K562 (cell line): ENCODE measurements around the gene CLCNKA. TPM values are rescaled to one million over a fixed set of nuclear protein-coding genes. Genes with fewer than 3 reads are reported as not detected.

Source experiments
- ATAC-seq: fragments of 200-7000 bp; cut with Tn5 transposase; 3 replicates; pipeline ENCODE4 v1.9.1; 2020; ENCODE audit warnings: moderate library complexity
- BruUV-seq: library from RNA; stranded (reverse); fragments of 400-500 nt; replicated peaks from 2 replicates; lab custom pipeline; 2021; lab: Mats Ljungman, UMichigan
- CTCF ChIA-PET: fragments of 300-600 bp; formaldehyde crosslinking; extraction: SDS; loops from one replicate; lab custom pipeline; 2021; ENCODE audit warnings: low intra/inter-chr PET ratio; lab: Yijun Ruan, JAX
- POLR2A ChIA-PET: fragments of 300-600, 350-650 bp; sonication (Branson Sonifier 250); formaldehyde crosslinking; extraction: SDS; loops from one replicate; lab custom pipeline; 2021; ENCODE audit warnings: antibody characterized with exemption, inconsistent platforms; lab: Yijun Ruan, JAX
- DNase-seq, 4 experiments: peaks; one replicate each; pipeline versions ENCODE4 v3.0.0 to v3.0.0-alpha.2; 2011 to 2018; ENCODE audit warnings: low spot score in 3 of 4, mixed read lengths in 3 of 4; ENCODE audit errors: extremely low read depth in 1 of 4
- FAIRE-seq: peaks from 2 replicates; lab custom pipeline; 2011; peaks lifted over from hg19 to GRCh38; lab: Jason Lieb, UNC
- H2AFZ ChIP-seq: 2 replicates; pipeline ENCODE4 v1.6.0; 2011; ENCODE audit warnings: low read depth, low read length, control low read depth, inconsistent platforms
- H3K27ac ChIP-seq: fragments of 200-600 bp; 3 replicates; pipeline ENCODE4 v1.8.0; 2011; ENCODE audit warnings: low read depth, mild to moderate bottlenecking, control low read depth, inconsistent platforms, low read length, moderate library complexity, mixed read lengths; ENCODE audit errors: extremely low read depth
- H3K27me3 ChIP-seq, 2 experiments: fragments of 300-600 bp in 1 of 2; 2 replicates in 1 of 2; 3 replicates in 1 of 2; pipeline versions ENCODE4 v1.6.0 to v1.8.0; 2011; ENCODE audit warnings: inconsistent platforms in 2 of 2, low read length in 2 of 2, mild to moderate bottlenecking in 1 of 2, mixed read lengths in 1 of 2, moderate library complexity in 1 of 2; ENCODE audit not compliant: control insufficient read depth in 2 of 2, insufficient read depth in 2 of 2
- H3K36me3 ChIP-seq: fragments of 300-600 bp; 3 replicates; pipeline ENCODE4 v1.8.0; 2011; ENCODE audit warnings: mild to moderate bottlenecking, low read length, inconsistent platforms; ENCODE audit not compliant: control insufficient read depth, insufficient read depth
- H3K4me1 ChIP-seq, 2 experiments: fragments of 200-600 bp in 1 of 2; replicated peaks in 1 of 2; 2 replicates in 1 of 2; 3 replicates in 1 of 2; pipeline versions ENCODE4 v1.5.1 to v1.8.0; 2011; ENCODE audit warnings: inconsistent platforms in 2 of 2, low read length in 2 of 2, mild to moderate bottlenecking in 1 of 2, mixed read lengths in 1 of 2, moderate library complexity in 1 of 2; ENCODE audit not compliant: control insufficient read depth in 2 of 2, insufficient read depth in 2 of 2
- H3K4me2 ChIP-seq: 2 replicates; pipeline ENCODE4 v1.6.1; 2011; ENCODE audit warnings: low read length, control low read depth, inconsistent platforms, mixed read lengths; ENCODE audit not compliant: insufficient read depth
- H3K4me3 ChIP-seq: fragments of 200-600 bp; sonication (generic), shearing (Covaris generic); 2 replicates; pipeline ENCODE4 v1.5.1; 2016; ENCODE audit warnings: control low read depth, inconsistent platforms
- H3K79me2 ChIP-seq: fragments of 200-600 bp; 3 replicates; pipeline ENCODE4 v1.8.0; 2011; ENCODE audit warnings: low read length, inconsistent platforms; ENCODE audit not compliant: control insufficient read depth, insufficient read depth
- H3K9ac ChIP-seq, 2 experiments: 2 replicates each; pipeline versions ENCODE4 v1.6.0 to v1.6.1; 2011; ENCODE audit warnings: low read depth in 2 of 2, low read length in 2 of 2, control low read depth in 1 of 2, inconsistent platforms in 1 of 2, mild to moderate bottlenecking in 1 of 2, mixed read lengths in 1 of 2; ENCODE audit not compliant: insufficient read depth in 1 of 2
- H3K9me1 ChIP-seq: one replicate; pipeline ENCODE4 v1.6.0; 2011; ENCODE audit warnings: inconsistent platforms, mild to moderate bottlenecking, low read length, moderate library complexity; ENCODE audit not compliant: control insufficient read depth, insufficient read depth
- H3K9me3 ChIP-seq: replicated peaks from 2 replicates; pipeline ENCODE4 v1.5.1; 2011; ENCODE audit warnings: low read depth, low read length, inconsistent platforms; ENCODE audit not compliant: control insufficient read depth, insufficient read depth
- H4K20me1 ChIP-seq: replicated peaks from 2 replicates; pipeline ENCODE4 v1.6.1; 2011; ENCODE audit warnings: low read length, inconsistent platforms, mixed read lengths; ENCODE audit not compliant: control insufficient read depth, insufficient read depth
- AFF4 ChIP-seq: sonication (generic); formaldehyde crosslinking; IDR thresholded peaks from 2 replicates; pipeline ENCODE4 v1.8.0; 2023; ENCODE audit warnings: mild to moderate bottlenecking, missing genetic modification reagents
- KDM1A ChIP-seq, 2 experiments: fragments of 450-650 bp; IDR thresholded peaks; 2 replicates each; pipeline ENCODE4 v1.6.1; 2016; ENCODE audit warnings: mild to moderate bottlenecking in 2 of 2
- MEF2A ChIP-seq: IDR thresholded peaks from 2 replicates; pipeline ENCODE4 v1.6.1; 2011; ENCODE audit warnings: low read depth, mild to moderate bottlenecking, low read length, moderate library complexity; ENCODE audit not compliant: control insufficient read depth
- NFE2 ChIP-seq: IDR thresholded peaks from 2 replicates; pipeline ENCODE4 v1.6.1; 2014; ENCODE audit warnings: antibody characterized with exemption, low read depth
- NFIC ChIP-seq: fragments of 450-650 bp; IDR thresholded peaks from 2 replicates; pipeline ENCODE4 v1.6.1; 2017; ENCODE audit warnings: mild to moderate bottlenecking, inconsistent platforms
- ZNF311 ChIP-seq: fragments of 250-450 bp; sonication (Bioruptor Pico); IDR thresholded peaks from 2 replicates; pipeline ENCODE4 v1.4.0; 2020; ENCODE audit warnings: mild to moderate bottlenecking, moderate library complexity
- WGBS: fragments of 100-300 bp; shearing (Covaris generic); methylation state at CpG from one replicate; pipeline ENCODE4 v1.1.6; 2016; ENCODE audit warnings: low coverage, mixed read lengths; ENCODE audit not compliant: insufficient coverage; ENCODE audit errors: missing lambda C conversion rate; 5-methylcytosine and 5-hydroxymethylcytosine counted together
- in situ Hi-C: fragments of 300-500 bp; cut with MboI; formaldehyde crosslinking; loops from 4 replicates; pipeline ENCODE4 v1.15.0; 2018; ENCODE audit warnings: inconsistent platforms, mixed read lengths
- intact Hi-C: fragments of 100-400 bp; cut with micrococcal nuclease; formaldehyde crosslinking; loops from 2 replicates; pipeline ENCODE4 v1.14.2; 2022
- polyA plus RNA-seq, 8 experiments: library from polyadenylated mRNA; depleted of rRNA in 4 of 8; stranded (reverse) in 5 of 8; unstranded in 3 of 8; fragments of >200 nt; fragmentation: Nextera tagmentation in 2 of 8; fragmentation: Illumina TruSeq in 1 of 8; extraction: Ambion mirVana in 2 of 8; extraction: Trizol in 1 of 8; gene quantifications; 2 replicates each; pipeline versions ENCODE4 v1.2.1 to v1.2.3, GENCODE V29; 2011 to 2014; ENCODE audit warnings: inconsistent platforms in 1 of 8, missing spikeins in 1 of 8
- total RNA-seq, 7 experiments: library from RNA; depleted of rRNA in 6 of 7; stranded (reverse); fragments of >200 nt in 6 of 7; fragmentation: Illumina TruSeq in 2 of 7; extraction: Trizol in 2 of 7; gene quantifications; 2 replicates each; pipeline versions ENCODE4 v1.2.1 to v1.2.3, GENCODE V29; 2011 to 2021; ENCODE audit warnings: low replicate concordance in 1 of 7
- TF ChIP-seq, protein P1 (sequence below): fragments of 250-450 bp; sonication (Bioruptor Pico); IDR thresholded peaks from 2 replicates; pipeline ENCODE4 v1.5.0; 2020; ENCODE audit warnings: mild to moderate bottlenecking, borderline replicate concordance
- TF ChIP-seq, protein P2 (sequence below): fragments of 450-650 bp; IDR thresholded peaks from 2 replicates; pipeline ENCODE4 v1.6.1; 2017; ENCODE audit warnings: antibody characterized with exemption

CLCNKA gene
- total and polyA plus RNA-seq, 9 of the 15 experiments (the other 6 are each of a cell fraction or from before 2014, with no cell fraction given): 0.03 to 0.37 (median 0.10) TPM; not detected in 3

- peak overlapping the region; percentile 45 for H3K4me3 ChIP-seq
- peak; percentile 94 to 95 (median 94) for DNase-seq
- H4K20me1 ChIP-seq: no peaks in the 10 kb centered on the region
- CTCF ChIA-PET: interaction anchor here (0.6 to 0.8 kb wide), 2 partner anchors 19 to 42 kb away, joined by 3 to 4 read pairs; no protein-coding TSS in a partner anchor
- peak overlapping the region; percentile 76 for H3K4me2 ChIP-seq
- no peaks in the 10 kb centered on the region for H3K36me3 ChIP-seq
- no peaks in the 10 kb centered on the region for H3K79me2 ChIP-seq
- peak overlapping the region; percentile 79 for H3K27ac ChIP-seq
- H3K9me1 ChIP-seq: no peaks in the 10 kb centered on the region
- peaks cover 40 to 67% of the 10 kb centered on the region in 2 experiments for H3K4me1 ChIP-seq
- intact Hi-C loops (loop anchor here (1.0 kb wide), 1 partner anchor 19 kb away; no protein-coding TSS in a partner anchor), in situ Hi-C loops (loop anchor here (5.0 to 10.0 kb wide), 2 partner anchors 51 to 179 kb away; no protein-coding TSS in a partner anchor)
- peak overlapping the region; percentile 66 to 90 for H3K9ac ChIP-seq
- H3K9me3 ChIP-seq: no peaks in the 10 kb centered on the region
- BruUV-seq: TSS peak; percentile 62
- H2AFZ ChIP-seq: peak overlapping the region; percentile 88
- POLR2A ChIA-PET: interaction anchor here (0.7 to 1.2 kb wide), 2 partner anchors 13 to 56 kb away, joined by 3 to 6 read pairs; no protein-coding TSS in a partner anchor
- ATAC-seq: peak; percentile 79
- WGBS: 12% methylated on average over 17 of the region's 28 CpGs
- peak; percentile 75 for FAIRE-seq
- H3K27me3 ChIP-seq: no peaks in the 10 kb centered on the region
- TF ChIP-seq NFE2 (peak; percentile 48; the same call in 1 of the 2 replicates), KDM1A (IDR thresholded peaks at IDR 0.05) (peak; percentile 68 to 90), AFF4 (CRISPR knock-in tag) (0 out of 2 replicates have a peak, but pooled peaks have one; percentile 65), NFIC (0 out of 2 replicates have a peak, but pooled peaks have one; percentile 2), ZNF311 (CRISPR knock-in tag) (no peak), MEF2A (peak; percentile 84)
- TF ChIP-seq, protein P1, sequence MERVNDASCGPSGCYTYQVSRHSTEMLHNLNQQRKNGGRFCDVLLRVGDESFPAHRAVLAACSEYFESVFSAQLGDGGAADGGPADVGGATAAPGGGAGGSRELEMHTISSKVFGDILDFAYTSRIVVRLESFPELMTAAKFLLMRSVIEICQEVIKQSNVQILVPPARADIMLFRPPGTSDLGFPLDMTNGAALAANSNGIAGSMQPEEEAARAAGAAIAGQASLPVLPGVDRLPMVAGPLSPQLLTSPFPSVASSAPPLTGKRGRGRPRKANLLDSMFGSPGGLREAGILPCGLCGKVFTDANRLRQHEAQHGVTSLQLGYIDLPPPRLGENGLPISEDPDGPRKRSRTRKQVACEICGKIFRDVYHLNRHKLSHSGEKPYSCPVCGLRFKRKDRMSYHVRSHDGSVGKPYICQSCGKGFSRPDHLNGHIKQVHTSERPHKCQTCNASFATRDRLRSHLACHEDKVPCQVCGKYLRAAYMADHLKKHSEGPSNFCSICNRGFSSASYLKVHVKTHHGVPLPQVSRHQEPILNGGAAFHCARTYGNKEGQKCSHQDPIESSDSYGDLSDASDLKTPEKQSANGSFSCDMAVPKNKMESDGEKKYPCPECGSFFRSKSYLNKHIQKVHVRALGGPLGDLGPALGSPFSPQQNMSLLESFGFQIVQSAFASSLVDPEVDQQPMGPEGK: no peak
- TF ChIP-seq, protein P2, sequence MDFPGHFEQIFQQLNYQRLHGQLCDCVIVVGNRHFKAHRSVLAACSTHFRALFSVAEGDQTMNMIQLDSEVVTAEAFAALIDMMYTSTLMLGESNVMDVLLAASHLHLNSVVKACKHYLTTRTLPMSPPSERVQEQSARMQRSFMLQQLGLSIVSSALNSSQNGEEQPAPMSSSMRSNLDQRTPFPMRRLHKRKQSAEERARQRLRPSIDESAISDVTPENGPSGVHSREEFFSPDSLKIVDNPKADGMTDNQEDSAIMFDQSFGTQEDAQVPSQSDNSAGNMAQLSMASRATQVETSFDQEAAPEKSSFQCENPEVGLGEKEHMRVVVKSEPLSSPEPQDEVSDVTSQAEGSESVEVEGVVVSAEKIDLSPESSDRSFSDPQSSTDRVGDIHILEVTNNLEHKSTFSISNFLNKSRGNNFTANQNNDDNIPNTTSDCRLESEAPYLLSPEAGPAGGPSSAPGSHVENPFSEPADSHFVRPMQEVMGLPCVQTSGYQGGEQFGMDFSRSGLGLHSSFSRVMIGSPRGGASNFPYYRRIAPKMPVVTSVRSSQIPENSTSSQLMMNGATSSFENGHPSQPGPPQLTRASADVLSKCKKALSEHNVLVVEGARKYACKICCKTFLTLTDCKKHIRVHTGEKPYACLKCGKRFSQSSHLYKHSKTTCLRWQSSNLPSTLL: no peak
Observed at GRCh38 chr1:16013220-16013907, 8.5 kb upstream of the CLCNKA start.
